K562 (cell line): ENCODE results near the gene COPA. TPM values are rescaled to one million over a fixed set of nuclear protein-coding genes. Genes with fewer than 3 reads are reported as not detected.

Source experiments
- ATAC-seq: fragments of 200-7000 bp; cut with Tn5 transposase; 3 replicates; pipeline ENCODE4 v1.9.1; 2020; ENCODE audit warnings: moderate library complexity
- BruUV-seq: library from RNA; stranded (reverse); fragments of 400-500 nt; replicated peaks from 2 replicates; lab custom pipeline; 2021; lab: Mats Ljungman, UMichigan
- CTCF ChIA-PET: fragments of 300-600 bp; formaldehyde crosslinking; extraction: SDS; loops from one replicate; lab custom pipeline; 2021; ENCODE audit warnings: low intra/inter-chr PET ratio; lab: Yijun Ruan, JAX
- POLR2A ChIA-PET: fragments of 300-600, 350-650 bp; sonication (Branson Sonifier 250); formaldehyde crosslinking; extraction: SDS; loops from one replicate; lab custom pipeline; 2021; ENCODE audit warnings: antibody characterized with exemption, inconsistent platforms; lab: Yijun Ruan, JAX
- DNase-seq, 4 experiments: peaks; one replicate each; pipeline versions ENCODE4 v3.0.0 to v3.0.0-alpha.2; 2011 to 2018; ENCODE audit warnings: low spot score in 3 of 4, mixed read lengths in 3 of 4; ENCODE audit errors: extremely low read depth in 1 of 4
- FAIRE-seq: peaks from 2 replicates; lab custom pipeline; 2011; peaks lifted over from hg19 to GRCh38; lab: Jason Lieb, UNC
- H2AFZ ChIP-seq: 2 replicates; pipeline ENCODE4 v1.6.0; 2011; ENCODE audit warnings: low read depth, low read length, control low read depth, inconsistent platforms
- H3K27ac ChIP-seq: fragments of 200-600 bp; 3 replicates; pipeline ENCODE4 v1.8.0; 2011; ENCODE audit warnings: low read depth, mild to moderate bottlenecking, control low read depth, inconsistent platforms, low read length, moderate library complexity, mixed read lengths; ENCODE audit errors: extremely low read depth
- H3K27me3 ChIP-seq, 2 experiments: fragments of 300-600 bp in 1 of 2; 2 replicates in 1 of 2; 3 replicates in 1 of 2; pipeline versions ENCODE4 v1.6.0 to v1.8.0; 2011; ENCODE audit warnings: inconsistent platforms in 2 of 2, low read length in 2 of 2, mild to moderate bottlenecking in 1 of 2, mixed read lengths in 1 of 2, moderate library complexity in 1 of 2; ENCODE audit not compliant: control insufficient read depth in 2 of 2, insufficient read depth in 2 of 2
- H3K36me3 ChIP-seq: fragments of 300-600 bp; 3 replicates; pipeline ENCODE4 v1.8.0; 2011; ENCODE audit warnings: mild to moderate bottlenecking, low read length, inconsistent platforms; ENCODE audit not compliant: control insufficient read depth, insufficient read depth
- H3K4me1 ChIP-seq, 2 experiments: fragments of 200-600 bp in 1 of 2; replicated peaks in 1 of 2; 2 replicates in 1 of 2; 3 replicates in 1 of 2; pipeline versions ENCODE4 v1.5.1 to v1.8.0; 2011; ENCODE audit warnings: inconsistent platforms in 2 of 2, low read length in 2 of 2, mild to moderate bottlenecking in 1 of 2, mixed read lengths in 1 of 2, moderate library complexity in 1 of 2; ENCODE audit not compliant: control insufficient read depth in 2 of 2, insufficient read depth in 2 of 2
- H3K4me2 ChIP-seq: 2 replicates; pipeline ENCODE4 v1.6.1; 2011; ENCODE audit warnings: low read length, control low read depth, inconsistent platforms, mixed read lengths; ENCODE audit not compliant: insufficient read depth
- H3K4me3 ChIP-seq: fragments of 200-600 bp; sonication (generic), shearing (Covaris generic); 2 replicates; pipeline ENCODE4 v1.5.1; 2016; ENCODE audit warnings: control low read depth, inconsistent platforms
- H3K79me2 ChIP-seq: fragments of 200-600 bp; 3 replicates; pipeline ENCODE4 v1.8.0; 2011; ENCODE audit warnings: low read length, inconsistent platforms; ENCODE audit not compliant: control insufficient read depth, insufficient read depth
- H3K9ac ChIP-seq, 2 experiments: 2 replicates each; pipeline versions ENCODE4 v1.6.0 to v1.6.1; 2011; ENCODE audit warnings: low read depth in 2 of 2, low read length in 2 of 2, control low read depth in 1 of 2, inconsistent platforms in 1 of 2, mild to moderate bottlenecking in 1 of 2, mixed read lengths in 1 of 2; ENCODE audit not compliant: insufficient read depth in 1 of 2
- H3K9me1 ChIP-seq: one replicate; pipeline ENCODE4 v1.6.0; 2011; ENCODE audit warnings: inconsistent platforms, mild to moderate bottlenecking, low read length, moderate library complexity; ENCODE audit not compliant: control insufficient read depth, insufficient read depth
- H3K9me3 ChIP-seq: replicated peaks from 2 replicates; pipeline ENCODE4 v1.5.1; 2011; ENCODE audit warnings: low read depth, low read length, inconsistent platforms; ENCODE audit not compliant: control insufficient read depth, insufficient read depth
- H4K20me1 ChIP-seq: replicated peaks from 2 replicates; pipeline ENCODE4 v1.6.1; 2011; ENCODE audit warnings: low read length, inconsistent platforms, mixed read lengths; ENCODE audit not compliant: control insufficient read depth, insufficient read depth
- BCLAF1 ChIP-seq, 2 experiments: fragments of 450-650 bp in 1 of 2; IDR thresholded peaks; 2 replicates each; pipeline ENCODE4 v1.6.1; 2011 to 2017; ENCODE audit warnings: low read depth in 2 of 2, antibody characterized with exemption in 1 of 2, borderline replicate concordance in 1 of 2, low read length in 1 of 2, mild to moderate bottlenecking in 1 of 2, mixed read lengths in 1 of 2; ENCODE audit not compliant: control insufficient read depth in 1 of 2
- ERF ChIP-seq: fragments of 450-650 bp; formaldehyde crosslinking; IDR thresholded peaks from 2 replicates; pipeline ENCODE4 v1.4.0; 2020; ENCODE audit warnings: mild to moderate bottlenecking, mixed read lengths
- GTF2F1 ChIP-seq: IDR thresholded peaks from 2 replicates; pipeline ENCODE4 v1.6.1; 2011; ENCODE audit warnings: low read depth, low read length, improper control_type of control experiment
- NONO ChIP-seq, 2 experiments: fragments of 200-400 bp in 1 of 2; fragments of 450-650 bp in 1 of 2; formaldehyde crosslinking in 1 of 2; IDR thresholded peaks; 2 replicates each; pipeline ENCODE4 v1.6.1; 2017; ENCODE audit warnings: low read depth in 2 of 2, mild to moderate bottlenecking in 2 of 2, moderate library complexity in 2 of 2, low read length in 1 of 2
- PRPF4 ChIP-seq: fragments of 200-400 bp; formaldehyde crosslinking; IDR thresholded peaks from one replicate; pipeline ENCODE4 v1.6.1; 2017; ENCODE audit warnings: low read length, low read depth, mild to moderate bottlenecking; ENCODE audit not compliant: insufficient read depth, poor library complexity, severe bottlenecking
- SETDB1 ChIP-seq: IDR thresholded peaks from one replicate; pipeline ENCODE4 v1.6.1; 2012; ENCODE audit warnings: low read length, control low read depth, inconsistent platforms
- SNRNP70 ChIP-seq: fragments of 200-400 bp; formaldehyde crosslinking; optimal IDR thresholded peaks from 2 replicates; pipeline ENCODE3; 2017; ENCODE audit warnings: low read depth, low read length
- TAF9B ChIP-seq: fragments of 450-650 bp; IDR thresholded peaks from 2 replicates; pipeline ENCODE4 v1.6.1; 2018; ENCODE audit warnings: mild to moderate bottlenecking; ENCODE audit not compliant: partially characterized antibody
- ZNF280A ChIP-seq: fragments of 450-650 bp; IDR thresholded peaks from 2 replicates; pipeline ENCODE4 v1.6.1; 2018; ENCODE audit warnings: mild to moderate bottlenecking, low read depth; ENCODE audit not compliant: partially characterized antibody
- ZNF445 ChIP-seq: fragments of 250-450 bp; sonication (Bioruptor Pico); IDR thresholded peaks from 2 replicates; pipeline ENCODE4 v1.4.0; 2020; ENCODE audit warnings: low read depth, mild to moderate bottlenecking, moderate library complexity
- ZNF609 ChIP-seq: sonication (generic); formaldehyde crosslinking; IDR thresholded peaks from 2 replicates; pipeline ENCODE4 v1.8.1; 2023; ENCODE audit warnings: missing genetic modification reagents, mild to moderate bottlenecking, borderline replicate concordance
- ZNF76 ChIP-seq: fragments of 250-450 bp; sonication (Bioruptor Pico); IDR thresholded peaks from 2 replicates; pipeline ENCODE4 v1.4.0; 2020; ENCODE audit warnings: mild to moderate bottlenecking, moderate library complexity, borderline replicate concordance
- in situ Hi-C: fragments of 300-500 bp; cut with MboI; formaldehyde crosslinking; loops from 4 replicates; pipeline ENCODE4 v1.15.0; 2018; ENCODE audit warnings: inconsistent platforms, mixed read lengths
- intact Hi-C: fragments of 100-400 bp; cut with micrococcal nuclease; formaldehyde crosslinking; loops from 2 replicates; pipeline ENCODE4 v1.14.2; 2022
- polyA plus RNA-seq, 8 experiments: library from polyadenylated mRNA; depleted of rRNA in 4 of 8; stranded (reverse) in 5 of 8; unstranded in 3 of 8; fragments of >200 nt; fragmentation: Nextera tagmentation in 2 of 8; fragmentation: Illumina TruSeq in 1 of 8; extraction: Ambion mirVana in 2 of 8; extraction: Trizol in 1 of 8; gene quantifications; 2 replicates each; pipeline versions ENCODE4 v1.2.1 to v1.2.3, GENCODE V29; 2011 to 2014; ENCODE audit warnings: inconsistent platforms in 1 of 8, missing spikeins in 1 of 8
- total RNA-seq, 7 experiments: library from RNA; depleted of rRNA in 6 of 7; stranded (reverse); fragments of >200 nt in 6 of 7; fragmentation: Illumina TruSeq in 2 of 7; extraction: Trizol in 2 of 7; gene quantifications; 2 replicates each; pipeline versions ENCODE4 v1.2.1 to v1.2.3, GENCODE V29; 2011 to 2021; ENCODE audit warnings: low replicate concordance in 1 of 7

The COPA gene
- total and polyA plus RNA-seq, 9 of the 15 experiments (the other 6 are each of a cell fraction or from before 2014, with no cell fraction given): 49.8 to 222 (median 110) TPM

GRCh38 chr1:160330119-160330518, 12.9 kb downstream of the COPA start:
- H3K4me2 ChIP-seq: no peak overlapping the region
- no TSS peak for BruUV-seq
- POLR2A ChIA-PET: interaction anchor here (0.6 to 1.6 kb wide), 3 partner anchors 10 to 39 kb away, joined by 3 to 4 read pairs (median 4); no protein-coding TSS in a partner anchor
- H3K79me2 ChIP-seq: no peaks in the 10 kb centered on the region
- ATAC-seq (no peak; the same call in 2 of the 3 replicates), DNase-seq (no peak), FAIRE-seq (no peak)
- H3K27me3 ChIP-seq: no peaks in the 10 kb centered on the region
- no peaks in the 10 kb centered on the region for H3K9me3 ChIP-seq
- H3K4me3 ChIP-seq: no peak overlapping the region
- CTCF ChIA-PET: no interaction called here
- H3K4me1 ChIP-seq: no peaks in the 10 kb centered on the region; a peak in 1 of 5 replicates
- H4K20me1 ChIP-seq: no peaks in the 10 kb centered on the region
- no peak overlapping the region for H3K27ac ChIP-seq
- intact Hi-C loops (no loop called here), in situ Hi-C loops (no loop called here)
- H3K9me1 ChIP-seq: no peaks in the 10 kb centered on the region
- peaks cover 95% of the 10 kb centered on the region for H3K36me3 ChIP-seq
- H3K9ac ChIP-seq: no peak overlapping the region
- no peak overlapping the region for H2AFZ ChIP-seq
- TF ChIP-seq BCLAF1 (IDR thresholded peaks at IDR 0.05; ENCODE audit: borderline replicate concordance in 1 of 2, control insufficient read depth in 1 of 2, low read depth in 2 of 2, low read length in 1 of 2) (no peak), TAF9B (no peak), ERF (CRISPR knock-in tag) (no peak), SNRNP70 (no peak), ZNF445 (no peak), ZNF280A (no peak), GTF2F1 (no peak), SETDB1 (no peak), ZNF609 (CRISPR knock-in tag) (no peak), ZNF76 (CRISPR knock-in tag) (no peak), NONO (IDR thresholded peaks at IDR 0.05; ENCODE audit: low read depth in 2 of 2, low read length in 1 of 2) (no peak), PRPF4 (no peak)
